ENCODE results near the gene RASSF6. TPM values are rescaled to one million over a fixed set of nuclear protein-coding genes. Genes with fewer than 3 reads are reported as not detected.

The RASSF6 gene
- polyA plus RNA-seq, 1 donor from 2014 or later, result not detected

DNA sequence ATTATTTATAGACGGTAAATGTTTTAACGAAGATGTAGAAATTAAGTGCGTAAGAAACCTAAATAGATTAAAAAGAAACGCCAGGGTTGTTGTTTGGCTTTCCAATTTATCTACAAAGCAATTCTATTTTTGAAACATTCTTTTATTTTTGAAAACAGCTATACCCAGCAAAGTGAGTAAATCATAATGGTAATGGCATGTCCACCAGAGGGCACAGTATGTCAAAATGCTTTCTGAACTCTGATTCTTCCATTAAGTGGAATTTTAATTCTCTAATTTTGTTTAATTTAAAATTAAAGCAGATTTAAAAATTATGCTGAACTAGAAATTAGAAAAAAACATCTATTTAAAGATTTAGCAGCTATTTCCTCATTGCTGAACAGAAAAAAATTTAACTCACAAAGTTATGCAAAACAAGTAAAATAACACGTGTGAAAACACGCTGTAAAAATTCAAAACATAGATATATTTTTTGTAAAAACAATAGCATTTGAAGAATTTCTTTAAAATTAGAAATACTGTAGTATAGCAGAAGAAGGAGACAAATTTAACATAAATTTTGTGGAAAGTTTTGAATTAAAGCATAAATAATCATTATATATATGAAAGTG, 26.5 kb downstream of the RASSF6 start:
- Histone ChIP-seq H3K36me3 (ENCODE audit: insufficient read depth, low read length) (no peaks in the 10 kb centered on the region), H3K9me3 (ENCODE audit: low read length) (no peaks in the 10 kb centered on the region), H3K79me2 (replicated peaks; ENCODE audit: insufficient read depth, low read length) (no peaks in the 10 kb centered on the region), H3K9me2 (ENCODE audit: insufficient read depth, low read length) (no peaks in the 10 kb centered on the region), H3F3A (ENCODE audit: insufficient read depth, low read length, poor library complexity, severe bottlenecking) (no peaks in the 10 kb centered on the region), H3K4me2 (ENCODE audit: low read length) (no peak overlapping the region), H3K4me3 (ENCODE audit: low read length) (no peak overlapping the region), H3K9ac (ENCODE audit: low read length) (no peak overlapping the region), H2AFZ (ENCODE audit: low read depth, low read length) (no peak overlapping the region), H4K20me1 (ENCODE audit: insufficient read depth) (no peaks in the 10 kb centered on the region), H3K27ac (ENCODE audit: low read length) (no peak overlapping the region), H3K27me3 (ENCODE audit: insufficient read depth, low read depth, low read length) (no peaks in the 10 kb centered on the region)
- TF ChIP-seq EP300 (conservative IDR thresholded peaks at IDR 0.05; ENCODE audit: poor library complexity, severe bottlenecking), result no peak
- no peak for TF ChIP-seq MXI1 (conservative IDR thresholded peaks at IDR 0.05; ENCODE audit: poor library complexity, severe bottlenecking)
- TF ChIP-seq, protein P1, sequence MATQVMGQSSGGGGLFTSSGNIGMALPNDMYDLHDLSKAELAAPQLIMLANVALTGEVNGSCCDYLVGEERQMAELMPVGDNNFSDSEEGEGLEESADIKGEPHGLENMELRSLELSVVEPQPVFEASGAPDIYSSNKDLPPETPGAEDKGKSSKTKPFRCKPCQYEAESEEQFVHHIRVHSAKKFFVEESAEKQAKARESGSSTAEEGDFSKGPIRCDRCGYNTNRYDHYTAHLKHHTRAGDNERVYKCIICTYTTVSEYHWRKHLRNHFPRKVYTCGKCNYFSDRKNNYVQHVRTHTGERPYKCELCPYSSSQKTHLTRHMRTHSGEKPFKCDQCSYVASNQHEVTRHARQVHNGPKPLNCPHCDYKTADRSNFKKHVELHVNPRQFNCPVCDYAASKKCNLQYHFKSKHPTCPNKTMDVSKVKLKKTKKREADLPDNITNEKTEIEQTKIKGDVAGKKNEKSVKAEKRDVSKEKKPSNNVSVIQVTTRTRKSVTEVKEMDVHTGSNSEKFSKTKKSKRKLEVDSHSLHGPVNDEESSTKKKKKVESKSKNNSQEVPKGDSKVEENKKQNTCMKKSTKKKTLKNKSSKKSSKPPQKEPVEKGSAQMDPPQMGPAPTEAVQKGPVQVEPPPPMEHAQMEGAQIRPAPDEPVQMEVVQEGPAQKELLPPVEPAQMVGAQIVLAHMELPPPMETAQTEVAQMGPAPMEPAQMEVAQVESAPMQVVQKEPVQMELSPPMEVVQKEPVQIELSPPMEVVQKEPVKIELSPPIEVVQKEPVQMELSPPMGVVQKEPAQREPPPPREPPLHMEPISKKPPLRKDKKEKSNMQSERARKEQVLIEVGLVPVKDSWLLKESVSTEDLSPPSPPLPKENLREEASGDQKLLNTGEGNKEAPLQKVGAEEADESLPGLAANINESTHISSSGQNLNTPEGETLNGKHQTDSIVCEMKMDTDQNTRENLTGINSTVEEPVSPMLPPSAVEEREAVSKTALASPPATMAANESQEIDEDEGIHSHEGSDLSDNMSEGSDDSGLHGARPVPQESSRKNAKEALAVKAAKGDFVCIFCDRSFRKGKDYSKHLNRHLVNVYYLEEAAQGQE (IDR thresholded peaks at IDR 0.05; ENCODE audit: borderline replicate concordance), result no peak
- TF ChIP-seq EZH2 (IDR thresholded peaks at IDR 0.05; ENCODE audit: borderline replicate concordance, insufficient read depth, low read length, poor library complexity, severe bottlenecking), result no peak
- TF ChIP-seq SMC3 (conservative IDR thresholded peaks at IDR 0.05; ENCODE audit: poor library complexity), result no peak

DNA sequence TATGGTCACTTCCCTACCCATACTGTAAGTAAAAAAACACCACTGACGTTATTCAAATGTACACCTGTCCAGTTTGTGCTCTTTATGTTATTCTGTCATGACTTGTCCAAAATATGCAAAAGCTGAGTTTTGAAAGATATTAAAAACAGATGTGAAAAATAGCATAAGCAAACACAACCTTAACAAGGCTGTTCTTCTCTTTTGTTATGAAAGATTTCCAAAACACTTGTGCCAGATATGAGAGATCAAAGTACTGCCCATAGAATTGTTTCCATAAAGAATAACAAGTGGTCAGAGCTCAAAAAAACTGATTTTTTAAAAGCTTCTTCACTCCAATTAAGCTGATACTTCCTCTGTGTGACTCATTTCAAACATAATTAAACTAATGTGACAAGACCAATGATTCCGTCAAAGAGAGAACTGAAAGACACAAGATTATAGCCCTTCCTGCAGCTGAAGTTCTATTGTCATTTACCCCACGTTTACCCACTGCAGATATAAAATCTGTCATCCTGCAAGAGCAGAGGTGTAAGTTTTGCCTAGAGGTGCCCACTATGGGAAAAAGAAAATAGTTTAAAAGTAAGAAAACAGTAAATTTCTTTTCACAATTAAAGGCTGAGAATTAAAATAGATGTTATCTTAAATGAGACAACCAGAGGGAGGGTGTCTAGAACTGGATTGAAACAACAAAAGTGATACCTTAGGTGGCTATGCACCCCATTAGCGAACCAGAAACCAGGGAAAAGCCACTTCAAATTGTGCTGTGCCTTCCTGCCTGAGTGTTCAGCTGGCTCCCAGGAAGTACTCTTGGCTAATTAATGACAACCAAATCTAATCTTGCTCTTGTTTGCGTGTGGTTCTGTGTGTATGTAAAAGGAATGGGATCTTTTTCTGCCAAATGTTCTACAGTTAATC, 30.1 kb downstream of the RASSF6 start:
- Histone ChIP-seq H3K27ac (ENCODE audit: low read length) (no peak overlapping the region), H4K20me1 (ENCODE audit: insufficient read depth) (no peaks in the 10 kb centered on the region), H3F3A (ENCODE audit: insufficient read depth, low read length, poor library complexity, severe bottlenecking) (no peaks in the 10 kb centered on the region), H3K9me3 (ENCODE audit: low read length) (no peaks in the 10 kb centered on the region), H3K79me2 (replicated peaks; ENCODE audit: insufficient read depth, low read length) (no peaks in the 10 kb centered on the region), H3K27me3 (ENCODE audit: insufficient read depth, low read depth, low read length) (no peaks in the 10 kb centered on the region), H3K9me2 (ENCODE audit: insufficient read depth, low read length) (no peaks in the 10 kb centered on the region), H3K4me2 (ENCODE audit: low read length) (no peak overlapping the region), H3K36me3 (ENCODE audit: insufficient read depth, low read length) (no peaks in the 10 kb centered on the region), H2AFZ (ENCODE audit: low read depth, low read length) (no peak overlapping the region), H3K9ac (ENCODE audit: low read length) (no peak overlapping the region), H3K4me3 (ENCODE audit: low read length) (no peak overlapping the region)
- no peak for TF ChIP-seq POLR2AphosphoS5 (IDR thresholded peaks at IDR 0.05)
- TF ChIP-seq RAD21 (conservative IDR thresholded peaks at IDR 0.05), result no peak

DNA sequence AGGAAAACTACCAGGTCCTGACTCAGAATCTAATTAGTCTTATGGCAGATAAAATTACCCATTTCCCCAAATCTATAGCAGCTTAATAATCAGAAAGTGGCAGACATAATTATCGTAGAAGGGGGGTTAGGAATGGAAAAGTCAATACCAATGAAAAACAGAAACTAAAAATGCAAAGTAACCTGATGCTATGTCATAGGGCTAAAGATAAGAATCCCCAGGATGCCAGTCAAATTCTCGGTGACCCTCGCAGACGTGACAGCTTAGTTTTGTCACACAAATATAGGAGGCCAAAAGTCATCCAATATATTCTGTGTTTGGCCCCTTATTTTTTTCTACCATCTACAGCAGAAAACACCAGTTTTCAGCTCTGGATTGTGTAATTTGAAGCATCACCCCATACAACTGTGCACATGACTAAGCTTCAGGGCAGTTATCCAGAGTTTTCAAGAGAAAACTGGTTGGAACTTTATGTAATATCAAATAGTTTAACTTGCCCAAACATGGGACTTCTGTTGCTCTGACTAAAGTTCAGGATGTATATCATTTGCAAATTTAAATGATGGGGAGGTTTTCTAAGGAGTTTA, 30.9 kb downstream of the RASSF6 start:
- Histone ChIP-seq H3K9ac (ENCODE audit: low read length) (no peak overlapping the region), H3K9me2 (ENCODE audit: insufficient read depth, low read length) (no peaks in the 10 kb centered on the region), H3K4me3 (ENCODE audit: low read length) (no peak overlapping the region), H3K27me3 (ENCODE audit: insufficient read depth, low read depth, low read length) (no peaks in the 10 kb centered on the region), H3K79me2 (replicated peaks; ENCODE audit: insufficient read depth, low read length) (no peaks in the 10 kb centered on the region), H2AFZ (ENCODE audit: low read depth, low read length) (no peak overlapping the region), H3K4me2 (ENCODE audit: low read length) (no peak overlapping the region), H3K9me3 (ENCODE audit: low read length) (no peaks in the 10 kb centered on the region), H4K20me1 (ENCODE audit: insufficient read depth) (no peaks in the 10 kb centered on the region), H3K36me3 (ENCODE audit: insufficient read depth, low read length) (no peaks in the 10 kb centered on the region), H3F3A (ENCODE audit: insufficient read depth, low read length, poor library complexity, severe bottlenecking) (no peaks in the 10 kb centered on the region), H3K27ac (ENCODE audit: low read length) (no peak overlapping the region)
- TF ChIP-seq, protein P2, sequence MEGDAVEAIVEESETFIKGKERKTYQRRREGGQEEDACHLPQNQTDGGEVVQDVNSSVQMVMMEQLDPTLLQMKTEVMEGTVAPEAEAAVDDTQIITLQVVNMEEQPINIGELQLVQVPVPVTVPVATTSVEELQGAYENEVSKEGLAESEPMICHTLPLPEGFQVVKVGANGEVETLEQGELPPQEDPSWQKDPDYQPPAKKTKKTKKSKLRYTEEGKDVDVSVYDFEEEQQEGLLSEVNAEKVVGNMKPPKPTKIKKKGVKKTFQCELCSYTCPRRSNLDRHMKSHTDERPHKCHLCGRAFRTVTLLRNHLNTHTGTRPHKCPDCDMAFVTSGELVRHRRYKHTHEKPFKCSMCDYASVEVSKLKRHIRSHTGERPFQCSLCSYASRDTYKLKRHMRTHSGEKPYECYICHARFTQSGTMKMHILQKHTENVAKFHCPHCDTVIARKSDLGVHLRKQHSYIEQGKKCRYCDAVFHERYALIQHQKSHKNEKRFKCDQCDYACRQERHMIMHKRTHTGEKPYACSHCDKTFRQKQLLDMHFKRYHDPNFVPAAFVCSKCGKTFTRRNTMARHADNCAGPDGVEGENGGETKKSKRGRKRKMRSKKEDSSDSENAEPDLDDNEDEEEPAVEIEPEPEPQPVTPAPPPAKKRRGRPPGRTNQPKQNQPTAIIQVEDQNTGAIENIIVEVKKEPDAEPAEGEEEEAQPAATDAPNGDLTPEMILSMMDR (IDR thresholded peaks at IDR 0.05; ENCODE audit: poor library complexity, severe bottlenecking), result no peak
- TF ChIP-seq, protein P1 (IDR thresholded peaks at IDR 0.05; ENCODE audit: borderline replicate concordance), result no peak
- TF ChIP-seq TAF1 (IDR thresholded peaks at IDR 0.05; ENCODE audit: low read depth) (no peak), MXI1 (conservative IDR thresholded peaks at IDR 0.05; ENCODE audit: poor library complexity, severe bottlenecking) (no peak), POLR2AphosphoS5 (IDR thresholded peaks at IDR 0.05) (no peak)
